ENCODE measurements around the gene VWA3B.

VWA3B gene

GRCh38 chr2:98311771-98312545, 225.0 kb downstream of the VWA3B start:
- H2AFZ ChIP-seq (ENCODE audit: low read length) = no peak overlapping the region
- H3K9ac ChIP-seq (ENCODE audit: low read length) = no peak overlapping the region
- no peaks in the 10 kb centered on the region for H3K36me3 ChIP-seq (replicated peaks; ENCODE audit: insufficient read depth, low read length)
- H4K20me1 ChIP-seq (ENCODE audit: insufficient read depth, low read length) = no peaks in the 10 kb centered on the region
- no peaks in the 10 kb centered on the region for H3F3A ChIP-seq (ENCODE audit: insufficient read depth, low read length)
- peak; percentile 25 for TF ChIP-seq CTCF (IDR thresholded peaks at IDR 0.05; ENCODE audit: low read length)
- TF ChIP-seq EZH2phosphoT487 (IDR thresholded peaks at IDR 0.05; ENCODE audit: low read length) = no peak
- TF ChIP-seq EZH2 (optimal IDR thresholded peaks at IDR 0.05; ENCODE audit: low read depth, low read length) = no peak
- no peak overlapping the region for H3K27ac ChIP-seq (ENCODE audit: low read length)
- H3K4me2 ChIP-seq (ENCODE audit: low read depth, low read length) = no peak overlapping the region
- no peaks in the 10 kb centered on the region for H3K9me2 ChIP-seq (replicated peaks; ENCODE audit: insufficient read depth, low read length)
- H3K27me3 ChIP-seq (replicated peaks; ENCODE audit: insufficient read depth, low read length) = no peaks in the 10 kb centered on the region
- H3K4me1 ChIP-seq (ENCODE audit: low read length) = no peaks in the 10 kb centered on the region
- DNase-seq = no peak
- H3K9me3 ChIP-seq (replicated peaks; ENCODE audit: insufficient read depth, low read length) = no peaks in the 10 kb centered on the region
- no peaks in the 10 kb centered on the region for H3K79me2 ChIP-seq (ENCODE audit: low read length)
- H3K4me3 ChIP-seq (ENCODE audit: low read length) = no peak overlapping the region

GRCh38 chr2:98313492-98314250, 226.7 kb downstream of the VWA3B start:
- DNase-seq = no peak

GRCh38 chr2:98314251-98314650, 227.3 kb downstream of the VWA3B start:
- Histone ChIP-seq H3K27ac (ENCODE audit: low read length) (no peak overlapping the region), H3K27me3 (replicated peaks; ENCODE audit: insufficient read depth, low read length) (no peaks in the 10 kb centered on the region), H3K4me3 (ENCODE audit: low read length) (no peak overlapping the region), H2AFZ (ENCODE audit: low read length) (no peak overlapping the region), H4K20me1 (ENCODE audit: insufficient read depth, low read length) (no peaks in the 10 kb centered on the region), H3K9me2 (replicated peaks; ENCODE audit: insufficient read depth, low read length) (no peaks in the 10 kb centered on the region), H3F3A (ENCODE audit: insufficient read depth, low read length) (no peaks in the 10 kb centered on the region), H3K79me2 (ENCODE audit: low read length) (no peaks in the 10 kb centered on the region), H3K36me3 (replicated peaks; ENCODE audit: insufficient read depth, low read length) (no peaks in the 10 kb centered on the region), H3K9ac (ENCODE audit: low read length) (no peak overlapping the region), H3K4me2 (ENCODE audit: low read depth, low read length) (no peak overlapping the region), H3K4me1 (ENCODE audit: low read length) (no peaks in the 10 kb centered on the region), H3K9me3 (replicated peaks; ENCODE audit: insufficient read depth, low read length) (no peaks in the 10 kb centered on the region)
- no peak for DNase-seq
- TF ChIP-seq CTCF (IDR thresholded peaks at IDR 0.05; ENCODE audit: low read length) (no peak), EZH2phosphoT487 (IDR thresholded peaks at IDR 0.05; ENCODE audit: low read length) (no peak), EZH2 (optimal IDR thresholded peaks at IDR 0.05; ENCODE audit: low read depth, low read length) (no peak)

More at GRCh38 chr2:98313492-98314250, 226.7 kb downstream of the VWA3B start:
- no peaks in the 10 kb centered on the region for H3K9me2 ChIP-seq (replicated peaks; ENCODE audit: insufficient read depth, low read length)
- no peak overlapping the region for H3K27ac ChIP-seq (ENCODE audit: low read length)
- no peaks in the 10 kb centered on the region for H3K9me3 ChIP-seq (replicated peaks; ENCODE audit: insufficient read depth, low read length)
- H3K4me1 ChIP-seq (ENCODE audit: low read length) = no peaks in the 10 kb centered on the region
- H3K9ac ChIP-seq (ENCODE audit: low read length) = no peak overlapping the region
- H3K4me3 ChIP-seq (ENCODE audit: low read length) = no peak overlapping the region
- TF ChIP-seq CTCF (IDR thresholded peaks at IDR 0.05; ENCODE audit: low read length) (no peak), EZH2phosphoT487 (IDR thresholded peaks at IDR 0.05; ENCODE audit: low read length) (no peak), EZH2 (optimal IDR thresholded peaks at IDR 0.05; ENCODE audit: low read depth, low read length) (no peak)
- no peak overlapping the region for H3K4me2 ChIP-seq (ENCODE audit: low read depth, low read length)
- no peaks in the 10 kb centered on the region for H3F3A ChIP-seq (ENCODE audit: insufficient read depth, low read length)
- no peaks in the 10 kb centered on the region for H3K79me2 ChIP-seq (ENCODE audit: low read length)
- no peaks in the 10 kb centered on the region for H4K20me1 ChIP-seq (ENCODE audit: insufficient read depth, low read length)
- H2AFZ ChIP-seq (ENCODE audit: low read length) = no peak overlapping the region
- no peaks in the 10 kb centered on the region for H3K36me3 ChIP-seq (replicated peaks; ENCODE audit: insufficient read depth, low read length)
- H3K27me3 ChIP-seq (replicated peaks; ENCODE audit: insufficient read depth, low read length) = no peaks in the 10 kb centered on the region

Measured in MM.1S (cell line).